Measurements from ENCODE around the gene HCK. TPM values are rescaled to one million over a fixed set of nuclear protein-coding genes. Genes with fewer than 3 reads are reported as not detected.

Gene HCK
- total and polyA plus RNA-seq, 8 donors = 0.42 to 12.9 (median 2.2) TPM

- FAIRE-seq (no peak), DNase-seq (no peak), ATAC-seq (peak in 2 of 4 donors; percentile 44 to 46)
- intact Hi-C loops (cut with DNase I) = no loop called here
- TF ChIP-seq CTCF (IDR thresholded peaks at IDR 0.05) = no peak
- H3K9me3 ChIP-seq = no peaks in the 10 kb centered on the region
- no peaks in the 10 kb centered on the region for H3K27me3 ChIP-seq
- H3K4me1 ChIP-seq = no peaks in the 10 kb centered on the region
- no peak overlapping the region for H3K4me3 ChIP-seq
- 34 to 35% methylated on average over 8 of the region's 8 CpGs for WGBS, 2 donors
- H3K27ac ChIP-seq = no peak overlapping the region
- no peaks in the 10 kb centered on the region for H3K36me3 ChIP-seq
Observed at GRCh38 chr20:32079655-32080109, 27.6 kb downstream of the HCK start.

- Histone ChIP-seq H3K9me3 (no peaks in the 10 kb centered on the region), H3K36me3 (no peaks in the 10 kb centered on the region), H3K27ac (no peak overlapping the region), H3K27me3 (no peaks in the 10 kb centered on the region), H3K4me3 (no peak overlapping the region), H3K4me1 (no peaks in the 10 kb centered on the region)
- WGBS, 2 donors = 59 to 81% methylated on average over 3 of the region's 3 CpGs
- TF ChIP-seq CTCF (IDR thresholded peaks at IDR 0.05) = no peak
- DNase-seq (no peak), FAIRE-seq (no peak), ATAC-seq (no peak)
- intact Hi-C loops (cut with DNase I) = no loop called here
Observed at GRCh38 chr20:32080783-32081182, 28.7 kb downstream of the HCK start.

GRCh38 chr20:32083469-32083868, 31.4 kb downstream of the HCK start:
- WGBS, 2 donors = 75 to 81% methylated on average over 6 of the region's 6 CpGs
- no peak for ATAC-seq
- no peak for DNase-seq
- H3K27ac ChIP-seq = no peak overlapping the region
- TF ChIP-seq CTCF (IDR thresholded peaks at IDR 0.05) = no peak
- H3K9me3 ChIP-seq = no peaks in the 10 kb centered on the region
- H3K4me1 ChIP-seq = no peaks in the 10 kb centered on the region
- no peaks in the 10 kb centered on the region for H3K36me3 ChIP-seq
- no peak overlapping the region for H3K4me3 ChIP-seq
- no peaks in the 10 kb centered on the region for H3K27me3 ChIP-seq
- FAIRE-seq = no peak
- intact Hi-C loops (cut with DNase I) = no loop called here

GRCh38 chr20:32087070-32087469, 35.0 kb downstream of the HCK start:
- no peak for TF ChIP-seq CTCF (IDR thresholded peaks at IDR 0.05)
- H3K4me3 ChIP-seq = no peak overlapping the region
- ATAC-seq = no peak
- 69 to 70% methylated on average over 3 of the region's 3 CpGs for WGBS, 2 donors
- H3K27me3 ChIP-seq = no peaks in the 10 kb centered on the region
- no peaks in the 10 kb centered on the region for H3K4me1 ChIP-seq
- DNase-seq = no peak
- intact Hi-C loops (cut with DNase I) = no loop called here
- H3K9me3 ChIP-seq = no peaks in the 10 kb centered on the region
- H3K27ac ChIP-seq = no peak overlapping the region
- no peaks in the 10 kb centered on the region for H3K36me3 ChIP-seq
- FAIRE-seq = no peak

- Histone ChIP-seq H3K36me3 (no peaks in the 10 kb centered on the region), H3K4me1 (no peaks in the 10 kb centered on the region), H3K27ac (no peak overlapping the region), H3K4me3 (no peak overlapping the region), H3K9me3 (no peaks in the 10 kb centered on the region), H3K27me3 (no peaks in the 10 kb centered on the region)
- 87 to 96% methylated on average over 3 of the region's 3 CpGs for WGBS, 2 donors
- intact Hi-C loops (cut with DNase I) = no loop called here
- no peak for TF ChIP-seq CTCF (IDR thresholded peaks at IDR 0.05)
- FAIRE-seq = no peak
- DNase-seq = no peak
- no peak for ATAC-seq
Observed at GRCh38 chr20:32088759-32089158, 36.7 kb downstream of the HCK start.

Measured in pancreas (tissue), 10 donors.